Measurements from ENCODE around the gene GGPS1.
"Not testable (repeated sequence)": the region's sequence is repeated elsewhere in the genome, so short reads cannot be mapped to it uniquely, and the experiment has no call there.

Gene GGPS1

GRCh38 chr1:235339746-235340145, 11.4 kb downstream of the GGPS1 start:
- DNase-seq (ENCODE audit: low spot score) = no peak

GRCh38 chr1:235341334-235341733, 13.0 kb downstream of the GGPS1 start:
- DNase-seq (ENCODE audit: low spot score) = no peak

GRCh38 chr1:235342039-235342438, 13.7 kb downstream of the GGPS1 start:
- DNase-seq (ENCODE audit: low spot score) = no peak

- DNase-seq (ENCODE audit: low spot score) = no peak
Measured at GRCh38 chr1:235342471-235342870, 14.1 kb downstream of the GGPS1 start.

- DNase-seq (ENCODE audit: low spot score) = no peak
Measured at GRCh38 chr1:235343726-235344125, 15.4 kb downstream of the GGPS1 start.

- DNase-seq (ENCODE audit: low spot score) = no peak
Measured at GRCh38 chr1:235351441-235351840, 23.1 kb downstream of the GGPS1 start.

GRCh38 chr1:235351898-235352297, 23.5 kb downstream of the GGPS1 start:
- no peak for DNase-seq (ENCODE audit: low spot score)

GRCh38 chr1:235357485-235358373, 29.4 kb downstream of the GGPS1 start:
- no peak for DNase-seq (ENCODE audit: low spot score)

- no peak for DNase-seq (ENCODE audit: low spot score)
Measured at GRCh38 chr1:235358899-235359298, 30.5 kb downstream of the GGPS1 start.

- DNase-seq (ENCODE audit: low spot score) = not testable (repeated sequence)
Measured at GRCh38 chr1:235364189-235364588, 35.8 kb downstream of the GGPS1 start.

- no peak for DNase-seq (ENCODE audit: low spot score)
Measured at GRCh38 chr1:235366286-235366685, 37.9 kb downstream of the GGPS1 start.

- DNase-seq (ENCODE audit: low spot score) = peak; percentile 94
Measured at GRCh38 chr1:235367000-235367908, 38.9 kb downstream of the GGPS1 start, which contains the start of gene TBCE. Gene TBCE, plus strand, starts transcription at chr1:235367427. Its CDS starts 12,623 bp downstream, at chr1:235380050.

- no peak for DNase-seq (ENCODE audit: low spot score)
Measured at GRCh38 chr1:235368428-235368827, 40.1 kb downstream of the GGPS1 start.

- no peak for DNase-seq (ENCODE audit: low spot score)
Measured at GRCh38 chr1:235369802-235370201, 41.4 kb downstream of the GGPS1 start.

GRCh38 chr1:235375919-235376605, 47.7 kb downstream of the GGPS1 start:
- DNase-seq (ENCODE audit: low spot score) = no peak

- DNase-seq (ENCODE audit: low spot score) = not testable (repeated sequence)
Measured at GRCh38 chr1:235378134-235378735, 49.9 kb downstream of the GGPS1 start.

- DNase-seq (ENCODE audit: low spot score) = not testable (repeated sequence)
Measured at GRCh38 chr1:235381955-235382739, 53.8 kb downstream of the GGPS1 start.

GRCh38 chr1:235385633-235386032, 57.3 kb downstream of the GGPS1 start:
- DNase-seq (ENCODE audit: low spot score) = not testable (repeated sequence)

GRCh38 chr1:235391874-235392273, 63.5 kb downstream of the GGPS1 start:
- DNase-seq (ENCODE audit: low spot score) = no peak

All from NAMALWA (cell line).